NB4 (cell line): ENCODE measurements around the gene OLFM1.

ENCODE experiments used
- POLR2A ChIP-seq: IDR thresholded peaks from 2 replicates; pipeline ENCODE4 v1.6.1; 2011; ENCODE audit warnings: mild to moderate bottlenecking; ENCODE audit not compliant: insufficient read length; ENCODE audit errors: extremely low read depth
- TF ChIP-seq, protein P1 (sequence below): IDR thresholded peaks from one replicate; pipeline ENCODE4 v1.5.1; 2012; ENCODE audit warnings: low read depth, low read length

GRCh38 chr9:135039916-135040645 is 47.4 kb upstream of the OLFM1 start:
- no peak for TF ChIP-seq POLR2A
- TF ChIP-seq, protein P1, sequence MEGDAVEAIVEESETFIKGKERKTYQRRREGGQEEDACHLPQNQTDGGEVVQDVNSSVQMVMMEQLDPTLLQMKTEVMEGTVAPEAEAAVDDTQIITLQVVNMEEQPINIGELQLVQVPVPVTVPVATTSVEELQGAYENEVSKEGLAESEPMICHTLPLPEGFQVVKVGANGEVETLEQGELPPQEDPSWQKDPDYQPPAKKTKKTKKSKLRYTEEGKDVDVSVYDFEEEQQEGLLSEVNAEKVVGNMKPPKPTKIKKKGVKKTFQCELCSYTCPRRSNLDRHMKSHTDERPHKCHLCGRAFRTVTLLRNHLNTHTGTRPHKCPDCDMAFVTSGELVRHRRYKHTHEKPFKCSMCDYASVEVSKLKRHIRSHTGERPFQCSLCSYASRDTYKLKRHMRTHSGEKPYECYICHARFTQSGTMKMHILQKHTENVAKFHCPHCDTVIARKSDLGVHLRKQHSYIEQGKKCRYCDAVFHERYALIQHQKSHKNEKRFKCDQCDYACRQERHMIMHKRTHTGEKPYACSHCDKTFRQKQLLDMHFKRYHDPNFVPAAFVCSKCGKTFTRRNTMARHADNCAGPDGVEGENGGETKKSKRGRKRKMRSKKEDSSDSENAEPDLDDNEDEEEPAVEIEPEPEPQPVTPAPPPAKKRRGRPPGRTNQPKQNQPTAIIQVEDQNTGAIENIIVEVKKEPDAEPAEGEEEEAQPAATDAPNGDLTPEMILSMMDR, result no peak
